Measurements from ENCODE around the gene TLN1.

TLN1 gene

DNA sequence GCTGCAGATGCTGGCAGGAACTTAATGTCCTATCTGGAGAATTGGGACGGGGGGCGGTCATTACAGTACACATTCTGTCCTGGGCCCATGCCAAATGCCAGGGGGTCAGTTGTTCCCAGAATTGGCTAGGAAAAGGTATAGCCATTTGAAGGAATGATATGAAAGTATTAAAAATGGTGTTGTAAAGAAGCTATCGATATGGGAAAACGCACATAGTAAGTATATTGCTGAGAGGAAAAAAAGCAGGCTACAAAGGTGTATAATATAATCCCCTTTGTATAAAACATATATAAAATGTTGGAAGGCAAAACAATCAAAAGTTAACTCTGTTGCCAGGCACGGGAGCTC, 66.5 kb downstream of the TLN1 start:
- no peaks in the 10 kb centered on the region for H3K9me3 ChIP-seq (ENCODE audit: low read length)
- H4K20me1 ChIP-seq (ENCODE audit: insufficient read depth, low read length), result no peaks in the 10 kb centered on the region
- no peak for TF ChIP-seq EZH2 (IDR thresholded peaks at IDR 0.05; ENCODE audit: borderline replicate concordance, low read length)
- TF ChIP-seq, protein P1, sequence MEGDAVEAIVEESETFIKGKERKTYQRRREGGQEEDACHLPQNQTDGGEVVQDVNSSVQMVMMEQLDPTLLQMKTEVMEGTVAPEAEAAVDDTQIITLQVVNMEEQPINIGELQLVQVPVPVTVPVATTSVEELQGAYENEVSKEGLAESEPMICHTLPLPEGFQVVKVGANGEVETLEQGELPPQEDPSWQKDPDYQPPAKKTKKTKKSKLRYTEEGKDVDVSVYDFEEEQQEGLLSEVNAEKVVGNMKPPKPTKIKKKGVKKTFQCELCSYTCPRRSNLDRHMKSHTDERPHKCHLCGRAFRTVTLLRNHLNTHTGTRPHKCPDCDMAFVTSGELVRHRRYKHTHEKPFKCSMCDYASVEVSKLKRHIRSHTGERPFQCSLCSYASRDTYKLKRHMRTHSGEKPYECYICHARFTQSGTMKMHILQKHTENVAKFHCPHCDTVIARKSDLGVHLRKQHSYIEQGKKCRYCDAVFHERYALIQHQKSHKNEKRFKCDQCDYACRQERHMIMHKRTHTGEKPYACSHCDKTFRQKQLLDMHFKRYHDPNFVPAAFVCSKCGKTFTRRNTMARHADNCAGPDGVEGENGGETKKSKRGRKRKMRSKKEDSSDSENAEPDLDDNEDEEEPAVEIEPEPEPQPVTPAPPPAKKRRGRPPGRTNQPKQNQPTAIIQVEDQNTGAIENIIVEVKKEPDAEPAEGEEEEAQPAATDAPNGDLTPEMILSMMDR (IDR thresholded peaks at IDR 0.05; ENCODE audit: low read length), result 0 out of 2 replicates have a peak, but pooled peaks have one; percentile 5
- peak overlapping the region; percentile 91 for H3K9ac ChIP-seq (ENCODE audit: low read length)
- H3K4me2 ChIP-seq (ENCODE audit: low read length), result peak overlapping the region; percentile 71
- H3K9me2 ChIP-seq (ENCODE audit: low read depth, low read length), result no peaks in the 10 kb centered on the region
- no peaks in the 10 kb centered on the region for H3K79me2 ChIP-seq (ENCODE audit: insufficient read depth, low read length)
- H3F3A ChIP-seq (ENCODE audit: insufficient read depth, low read length), result no peaks in the 10 kb centered on the region
- no peak overlapping the region for H2AFZ ChIP-seq (ENCODE audit: low read length)
- peak overlapping the region; percentile 74 for H3K4me3 ChIP-seq (ENCODE audit: low read depth, low read length, poor library complexity, severe bottlenecking)
- H3K4me1 ChIP-seq (ENCODE audit: insufficient read depth, low read length, severe bottlenecking), result peaks cover 45% of the 10 kb centered on the region
- peaks cover 28% of the 10 kb centered on the region; the same call in 1 of the 2 replicates for H3K36me3 ChIP-seq (ENCODE audit: insufficient read depth, low read length)
- no peaks in the 10 kb centered on the region for H3K27me3 ChIP-seq (ENCODE audit: insufficient read depth, low read length)
- peak overlapping the region; percentile 85 for H3K27ac ChIP-seq (ENCODE audit: low read depth, low read length, poor library complexity, severe bottlenecking)

DNA sequence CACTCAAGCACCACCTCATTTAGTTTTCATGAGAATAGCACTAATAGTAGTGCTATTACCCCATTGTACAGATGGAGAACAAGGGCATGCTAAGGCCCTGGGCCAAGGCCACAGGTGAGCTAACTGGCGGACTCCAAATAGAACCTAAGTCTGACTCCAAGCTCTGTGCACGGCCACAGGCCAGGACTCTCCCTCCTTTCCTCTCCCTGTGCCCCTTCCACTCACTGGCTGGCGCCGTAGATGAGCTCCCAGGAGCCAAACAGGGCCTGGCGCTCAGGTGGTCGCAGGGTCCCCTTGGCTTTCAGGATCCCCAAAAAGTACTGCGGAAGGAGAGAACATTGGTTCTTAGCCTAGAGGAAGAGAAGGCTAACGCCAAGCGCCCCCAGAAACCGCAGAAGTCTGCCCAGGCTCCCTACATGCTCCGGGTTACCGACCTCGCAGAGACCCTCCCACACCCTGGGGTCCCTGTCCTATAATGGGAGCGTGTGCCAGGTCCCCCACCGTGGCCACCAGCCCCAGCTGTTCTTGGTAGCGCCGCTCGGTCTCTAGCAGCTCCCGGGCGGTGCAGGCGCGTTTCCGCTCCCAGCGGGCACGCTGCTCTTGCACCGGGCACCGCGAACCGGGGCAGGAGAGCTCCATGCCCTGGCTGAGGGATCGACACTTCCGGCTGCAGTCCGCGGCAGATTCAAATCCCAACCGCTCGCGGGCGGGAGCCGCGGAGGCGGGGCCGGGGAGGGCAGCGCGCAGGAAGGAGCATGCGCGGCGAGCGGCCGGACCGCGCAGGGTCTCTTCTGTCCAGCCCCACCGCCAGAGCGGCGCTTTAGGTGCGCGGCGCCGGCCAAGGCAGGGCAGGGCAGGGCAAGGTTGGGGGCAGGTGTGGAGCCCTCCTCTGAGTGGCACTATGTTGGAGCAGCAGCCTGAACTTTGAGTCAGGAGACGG, 67.2 kb downstream of the TLN1 start, which contains the start of gene ARHGEF39:
Gene ARHGEF39 (minus strand): TSS at position 665 of the 940 bp plus-strand sequence. CDS start 26 bp downstream, at position 639.
- Histone ChIP-seq H3K4me3 (ENCODE audit: low read depth, low read length, poor library complexity, severe bottlenecking) (peak within 1 kb of the TSS; percentile 74), H3K79me2 (ENCODE audit: insufficient read depth, low read length) (no peaks in the 10 kb centered on the region), H3K27ac (ENCODE audit: low read depth, low read length, poor library complexity, severe bottlenecking) (peak within 1 kb of the TSS; percentile 85), H3F3A (ENCODE audit: insufficient read depth, low read length) (no peaks in the 10 kb centered on the region), H3K36me3 (ENCODE audit: insufficient read depth, low read length) (peaks cover 33% of the 10 kb centered on the region; the same call in 1 of the 2 replicates), H3K27me3 (ENCODE audit: insufficient read depth, low read length) (no peaks in the 10 kb centered on the region), H3K9me3 (ENCODE audit: low read length) (no peaks in the 10 kb centered on the region), H3K4me1 (ENCODE audit: insufficient read depth, low read length, severe bottlenecking) (peaks cover 52% of the 10 kb centered on the region), H3K9ac (ENCODE audit: low read length) (peak within 1 kb of the TSS; percentile 91), H4K20me1 (ENCODE audit: insufficient read depth, low read length) (no peaks in the 10 kb centered on the region), H3K4me2 (ENCODE audit: low read length) (peak within 1 kb of the TSS; percentile 71), H3K9me2 (ENCODE audit: low read depth, low read length) (no peaks in the 10 kb centered on the region), H2AFZ (ENCODE audit: low read length) (no peak within 1 kb of the TSS)
- no peak for TF ChIP-seq EZH2 (IDR thresholded peaks at IDR 0.05; ENCODE audit: borderline replicate concordance, low read length)
- TF ChIP-seq, protein P1 (IDR thresholded peaks at IDR 0.05; ENCODE audit: low read length), result peak; percentile 53

DNA sequence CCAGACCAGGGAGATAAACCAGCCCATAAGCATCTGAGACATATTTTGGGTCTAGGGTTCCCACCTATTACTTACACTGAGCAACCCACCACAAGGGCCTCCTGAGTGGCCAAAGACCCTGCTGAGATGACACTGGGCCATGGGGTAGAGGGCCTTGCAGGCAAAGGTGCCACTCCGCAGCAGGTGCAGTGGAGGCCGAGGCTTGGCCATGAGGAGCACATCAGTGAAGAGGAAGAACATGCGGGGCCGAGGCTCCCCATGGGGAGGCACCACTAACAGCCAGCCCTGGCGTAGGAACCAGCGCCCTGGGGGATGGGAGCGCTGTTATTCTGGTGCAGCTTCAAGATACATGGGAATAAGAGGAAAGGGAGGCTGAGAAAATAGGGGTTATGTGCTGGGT, 69.6 kb downstream of the TLN1 start:
- TF ChIP-seq EZH2 (IDR thresholded peaks at IDR 0.05; ENCODE audit: borderline replicate concordance, low read length), result no peak
- TF ChIP-seq, protein P1 (IDR thresholded peaks at IDR 0.05; ENCODE audit: low read length), result no peak
- no peaks in the 10 kb centered on the region for H3K27me3 ChIP-seq (ENCODE audit: insufficient read depth, low read length)
- peaks cover 70% of the 10 kb centered on the region for H3K4me1 ChIP-seq (ENCODE audit: insufficient read depth, low read length, severe bottlenecking)
- peaks cover 33% of the 10 kb centered on the region; the same call in 1 of the 2 replicates for H3K36me3 ChIP-seq (ENCODE audit: insufficient read depth, low read length)
- no peaks in the 10 kb centered on the region for H3K9me3 ChIP-seq (ENCODE audit: low read length)
- peak overlapping the region; percentile 71; the same call in 1 of the 2 replicates for H3K4me2 ChIP-seq (ENCODE audit: low read length)
- no peaks in the 10 kb centered on the region for H4K20me1 ChIP-seq (ENCODE audit: insufficient read depth, low read length)
- H3K27ac ChIP-seq (ENCODE audit: low read depth, low read length, poor library complexity, severe bottlenecking), result peak overlapping the region; percentile 30
- H3K9me2 ChIP-seq (ENCODE audit: low read depth, low read length), result no peaks in the 10 kb centered on the region
- peak overlapping the region; percentile 74 for H3K4me3 ChIP-seq (ENCODE audit: low read depth, low read length, poor library complexity, severe bottlenecking)
- no peak overlapping the region for H3K9ac ChIP-seq (ENCODE audit: low read length)
- no peaks in the 10 kb centered on the region for H3F3A ChIP-seq (ENCODE audit: insufficient read depth, low read length)
- no peaks in the 10 kb centered on the region for H3K79me2 ChIP-seq (ENCODE audit: insufficient read depth, low read length)
- no peak overlapping the region for H2AFZ ChIP-seq (ENCODE audit: low read length)

All from OCI-LY1 (cell line).